SU-DHL-6 (cell line): ENCODE measurements around the gene TTLL11.

Experiments used
- H2AFZ ChIP-seq: fragments of 200-600 bp; sonication (generic); 2 replicates; pipeline ENCODE4 v1.6.1; 2014; ENCODE audit warnings: low read depth, mild to moderate bottlenecking, moderate library complexity, mixed read lengths, antibody characterized with exemption, low read length; ENCODE audit not compliant: severe bottlenecking
- H3F3A ChIP-seq: fragments of 200-600 bp; shearing (Covaris generic); 2 replicates; pipeline ENCODE4 v1.6.0; 2016; ENCODE audit warnings: antibody characterized with exemption, mild to moderate bottlenecking; ENCODE audit not compliant: insufficient read depth
- H3K27ac ChIP-seq: fragments of 200-600 bp; sonication (generic); 2 replicates; pipeline ENCODE4 v1.5.1; 2016; ENCODE audit warnings: low read depth, mild to moderate bottlenecking, low read length, moderate library complexity, mixed read lengths
- H3K27me3 ChIP-seq: fragments of 200-600 bp; sonication (generic), shearing (Covaris generic); 2 replicates; pipeline ENCODE4 v1.6.0; 2014; ENCODE audit warnings: mild to moderate bottlenecking, low read length
- H3K36me3 ChIP-seq: fragments of 200-600 bp; sonication (generic); 2 replicates; pipeline ENCODE4 v1.6.1; 2014; ENCODE audit warnings: mild to moderate bottlenecking, low read length, mixed read lengths
- H3K4me2 ChIP-seq: fragments of 300-600, 200-600 bp; shearing (Covaris generic), sonication (generic); 2 replicates; pipeline ENCODE4 v1.6.0; 2014; ENCODE audit warnings: low read length, low read depth, mild to moderate bottlenecking; ENCODE audit not compliant: poor library complexity, severe bottlenecking
- H3K4me3 ChIP-seq: fragments of 200-600 bp; sonication (generic); 2 replicates; pipeline ENCODE4 v1.5.1; 2014; ENCODE audit warnings: antibody characterized with exemption, low read length, mild to moderate bottlenecking, mixed read lengths; ENCODE audit not compliant: insufficient read depth, poor library complexity, severe bottlenecking
- H3K79me2 ChIP-seq: fragments of 200-600 bp; sonication (generic); 2 replicates; pipeline ENCODE4 v1.6.1; 2014; ENCODE audit warnings: mild to moderate bottlenecking, low read length, moderate library complexity; ENCODE audit not compliant: insufficient read depth
- H3K9ac ChIP-seq: fragments of 200-600 bp; sonication (generic); 2 replicates; pipeline ENCODE4 v1.7.0; 2014; ENCODE audit warnings: mild to moderate bottlenecking, low read length
- H3K9me2 ChIP-seq: fragments of 200-600 bp; sonication (generic); replicated peaks from 2 replicates; pipeline ENCODE4 v1.6.1; 2014; ENCODE audit warnings: low read length; ENCODE audit not compliant: insufficient read depth
- H3K9me3 ChIP-seq: fragments of 200-600 bp; sonication (generic); 2 replicates; pipeline ENCODE4 v1.6.1; 2014; ENCODE audit warnings: low read length, mixed read lengths; ENCODE audit not compliant: insufficient read depth
- H4K20me1 ChIP-seq: fragments of 200-600 bp; sonication (generic); 2 replicates; pipeline ENCODE4 v1.6.1; 2014; ENCODE audit warnings: low read depth, mild to moderate bottlenecking, antibody characterized with exemption, low read length, moderate library complexity, mixed read lengths
- CTCF ChIP-seq: fragments of 200-600 bp; sonication (generic); IDR thresholded peaks from one replicate; pipeline ENCODE4 v1.5.1; 2017; ENCODE audit warnings: antibody characterized with exemption, mild to moderate bottlenecking, low read length, moderate library complexity; ENCODE audit not compliant: insufficient read depth, poor library complexity, severe bottlenecking
- EZH2phosphoT487 ChIP-seq: fragments of 200-600 bp; sonication (generic), shearing (Covaris generic); conservative IDR thresholded peaks from 2 replicates; pipeline ENCODE4 v1.6.1; 2018; ENCODE audit warnings: mild to moderate bottlenecking, antibody characterized with exemption, low read length, moderate library complexity, mixed read lengths

The TTLL11 gene

GRCh38 chr9:122059214-122059954, 33.7 kb downstream of the TTLL11 start:
- no peaks in the 10 kb centered on the region; the same call in 1 of the 2 replicates for H4K20me1 ChIP-seq
- H2AFZ ChIP-seq: no peak overlapping the region
- no peaks in the 10 kb centered on the region for H3K27me3 ChIP-seq
- H3K4me3 ChIP-seq: no peak overlapping the region
- no peaks in the 10 kb centered on the region for H3K9me2 ChIP-seq
- TF ChIP-seq EZH2phosphoT487: no peak
- TF ChIP-seq CTCF: no peak
- no peak overlapping the region for H3K4me2 ChIP-seq
- H3K9me3 ChIP-seq: no peaks in the 10 kb centered on the region
- no peak overlapping the region for H3K27ac ChIP-seq
- H3K36me3 ChIP-seq: no peaks in the 10 kb centered on the region
- H3K79me2 ChIP-seq: no peaks in the 10 kb centered on the region
- H3K9ac ChIP-seq: no peak overlapping the region
- no peaks in the 10 kb centered on the region for H3F3A ChIP-seq

- Histone ChIP-seq H4K20me1 (no peaks in the 10 kb centered on the region; the same call in 1 of the 2 replicates), H3F3A (no peaks in the 10 kb centered on the region), H3K27ac (no peak overlapping the region), H3K9me2 (no peaks in the 10 kb centered on the region), H3K79me2 (no peaks in the 10 kb centered on the region), H3K9ac (no peak overlapping the region), H3K27me3 (no peaks in the 10 kb centered on the region), H2AFZ (no peak overlapping the region), H3K9me3 (no peaks in the 10 kb centered on the region), H3K4me2 (no peak overlapping the region), H3K4me3 (no peak overlapping the region), H3K36me3 (no peaks in the 10 kb centered on the region)
- TF ChIP-seq EZH2phosphoT487 (no peak), CTCF (no peak)
Measured at GRCh38 chr9:122058709-122059108, 34.4 kb downstream of the TTLL11 start.

GRCh38 chr9:122058051-122058450, 35.1 kb downstream of the TTLL11 start:
- H4K20me1 ChIP-seq: no peaks in the 10 kb centered on the region; the same call in 1 of the 2 replicates
- TF ChIP-seq CTCF (no peak), EZH2phosphoT487 (no peak)
- no peak overlapping the region for H3K4me2 ChIP-seq
- H3K4me3 ChIP-seq: no peak overlapping the region
- no peaks in the 10 kb centered on the region for H3K9me3 ChIP-seq
- no peak overlapping the region for H3K9ac ChIP-seq
- H3K27ac ChIP-seq: no peak overlapping the region
- H3K79me2 ChIP-seq: no peaks in the 10 kb centered on the region
- H3K27me3 ChIP-seq: no peaks in the 10 kb centered on the region
- H3K9me2 ChIP-seq: no peaks in the 10 kb centered on the region
- H2AFZ ChIP-seq: no peak overlapping the region
- H3K36me3 ChIP-seq: no peaks in the 10 kb centered on the region
- H3F3A ChIP-seq: no peaks in the 10 kb centered on the region
